SIG-M5 treated with dmso at 0.1 percent for 504 hours (cell line): ENCODE results near the gene CETN3.
"Not testable (repeated sequence)": the region's sequence is repeated elsewhere in the genome, so short reads cannot be mapped to it uniquely, and the experiment has no call there.

Experiments
- DNase-seq: peaks from one replicate; lab custom pipeline; 2025; ENCODE audit not compliant: unreplicated experiment; lab: John Stamatoyannopoulos, UW

Gene CETN3

GRCh38 chr5:90383903-90384302, 25.7 kb downstream of the CETN3 start:
- DNase-seq = no peak

- DNase-seq = no peak
Measured at GRCh38 chr5:90381213-90381929, 28.2 kb downstream of the CETN3 start.

- no peak for DNase-seq
Measured at GRCh38 chr5:90379652-90380051, 29.9 kb downstream of the CETN3 start.

GRCh38 chr5:90378752-90379151, 30.8 kb downstream of the CETN3 start:
- DNase-seq = no peak

- DNase-seq = not testable (repeated sequence)
Measured at GRCh38 chr5:90371269-90371668, 38.3 kb downstream of the CETN3 start.

- DNase-seq = no peak
Measured at GRCh38 chr5:90368454-90369246, 40.9 kb downstream of the CETN3 start.

GRCh38 chr5:90367879-90368278, 41.7 kb downstream of the CETN3 start:
- DNase-seq = no peak

GRCh38 chr5:90366948-90367347, 42.6 kb downstream of the CETN3 start:
- DNase-seq = no peak

- DNase-seq = no peak
Measured at GRCh38 chr5:90365328-90365727, 44.2 kb downstream of the CETN3 start.

- DNase-seq = no peak
Measured at GRCh38 chr5:90359073-90359920, 50.3 kb downstream of the CETN3 start.

GRCh38 chr5:90356622-90357021, 52.9 kb downstream of the CETN3 start:
- no peak for DNase-seq

- DNase-seq = no peak
Measured at GRCh38 chr5:90356176-90356575, 53.4 kb downstream of the CETN3 start.

- DNase-seq = no peak
Measured at GRCh38 chr5:90355635-90356034, 53.9 kb downstream of the CETN3 start.

- no peak for DNase-seq
Measured at GRCh38 chr5:90353254-90353653, 56.3 kb downstream of the CETN3 start.

GRCh38 chr5:90351101-90351500, 58.5 kb downstream of the CETN3 start:
- DNase-seq = no peak

GRCh38 chr5:90347462-90347861, 62.1 kb downstream of the CETN3 start:
- no peak for DNase-seq

- no peak for DNase-seq
Measured at GRCh38 chr5:90345684-90346083, 63.9 kb downstream of the CETN3 start.

- no peak for DNase-seq
Measured at GRCh38 chr5:90344689-90345088, 64.9 kb downstream of the CETN3 start.

GRCh38 chr5:90343731-90344130, 65.8 kb downstream of the CETN3 start:
- not testable (repeated sequence) for DNase-seq

GRCh38 chr5:90342576-90342975, 67.0 kb downstream of the CETN3 start:
- no peak for DNase-seq
